Activated T-helper 9 cell treated with anti-CD3 and anti-CD28 coated beads, Interleukin-2, amount 50 U/mL, for 16 hours (primary cell): ENCODE measurements around the gene RPH3AL.

Source experiments
- DNase-seq: peaks from one replicate; pipeline ENCODE4 v3.0.0-alpha.2; 2020; ENCODE audit warnings: low read depth

RPH3AL gene

DNA sequence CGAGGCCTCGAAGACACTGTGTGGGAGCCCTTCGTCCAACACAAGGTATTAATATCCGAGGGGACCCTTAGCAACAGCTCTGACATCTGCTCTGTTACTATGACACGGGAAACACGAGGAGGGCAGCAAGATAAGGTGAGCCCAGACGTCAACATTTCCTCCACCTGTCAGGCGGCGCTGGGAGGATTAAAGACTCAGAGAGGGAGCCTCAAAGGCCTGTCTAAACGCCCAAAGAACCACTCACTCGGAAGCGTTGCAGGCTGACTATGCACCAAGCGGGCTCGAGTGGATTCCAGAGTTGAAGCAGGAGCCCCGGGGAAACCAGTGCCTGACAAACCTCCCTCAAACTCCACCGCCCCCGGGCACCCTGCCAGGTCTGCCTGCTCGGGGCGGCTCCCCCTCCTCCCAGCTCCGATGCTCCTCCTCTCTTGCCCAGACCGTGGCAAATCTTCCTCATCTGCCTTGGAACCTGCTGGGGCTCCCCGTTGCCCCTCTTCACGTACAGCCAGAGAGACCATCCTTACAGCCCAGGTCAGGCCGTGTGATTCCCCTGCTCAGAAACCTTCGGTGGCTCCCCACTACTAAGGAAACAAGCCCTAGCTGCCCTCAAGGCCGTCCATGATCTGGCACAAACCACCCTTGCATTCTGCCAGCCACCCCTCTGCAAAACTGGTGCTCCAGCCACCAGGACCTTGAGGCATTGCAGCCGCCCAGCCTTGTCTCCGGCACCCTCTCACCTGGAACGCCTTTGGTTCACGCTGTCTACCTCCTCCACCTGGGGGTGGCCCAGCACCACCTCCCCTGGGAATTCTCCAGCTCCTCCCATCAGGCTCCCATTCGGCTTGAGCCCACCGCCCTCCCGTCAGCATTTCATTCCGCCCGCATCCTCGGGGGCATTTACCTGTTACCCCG lies 16.2 kb downstream of the RPH3AL start:
- DNase-seq, result no peak

DNA sequence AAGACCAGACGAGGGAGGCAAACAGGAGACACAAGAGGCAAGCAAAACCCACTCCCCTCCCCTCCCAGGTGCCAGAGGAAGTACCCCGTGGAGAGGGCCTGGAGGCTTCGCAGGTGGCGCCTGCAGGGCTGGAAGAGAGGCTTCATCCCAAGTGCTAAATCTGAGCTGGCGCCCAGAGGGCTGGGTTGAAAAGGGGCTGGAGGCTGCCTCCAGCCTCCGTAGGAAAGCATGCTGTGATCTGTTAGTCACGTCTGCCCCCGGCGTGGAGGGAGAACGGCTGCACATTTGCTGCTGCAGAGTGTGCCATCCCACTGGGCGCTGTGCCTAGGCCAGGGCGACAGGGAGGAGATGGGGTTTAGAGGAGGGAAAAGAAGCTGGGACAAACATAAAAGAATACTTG lies 16.9 kb downstream of the RPH3AL start:
- no peak for DNase-seq

DNA sequence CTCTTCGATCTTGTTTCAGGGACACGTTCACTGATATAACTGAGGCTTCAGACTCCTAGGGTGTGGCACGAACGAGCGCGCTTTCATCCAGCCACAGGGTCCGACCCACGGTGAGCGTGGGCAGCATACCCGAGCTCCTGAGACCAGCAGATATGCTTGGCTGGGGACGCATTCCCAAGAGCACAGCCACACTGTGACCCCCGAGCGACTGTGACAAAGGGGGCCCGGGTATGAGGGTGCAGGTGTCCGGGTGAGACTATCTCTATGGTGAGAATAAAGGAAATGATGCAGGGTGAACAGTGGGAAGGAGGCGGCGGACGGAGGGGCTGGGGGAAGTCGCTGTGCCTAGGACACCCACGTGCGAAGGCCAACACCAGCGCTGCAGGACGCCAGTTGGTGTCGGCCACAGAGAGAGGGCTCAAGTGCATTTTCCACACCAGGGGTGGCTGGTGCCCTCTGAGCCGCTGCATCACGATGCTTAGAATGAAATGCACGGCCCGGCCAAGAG lies 17.6 kb downstream of the RPH3AL start:
- no peak for DNase-seq

DNA sequence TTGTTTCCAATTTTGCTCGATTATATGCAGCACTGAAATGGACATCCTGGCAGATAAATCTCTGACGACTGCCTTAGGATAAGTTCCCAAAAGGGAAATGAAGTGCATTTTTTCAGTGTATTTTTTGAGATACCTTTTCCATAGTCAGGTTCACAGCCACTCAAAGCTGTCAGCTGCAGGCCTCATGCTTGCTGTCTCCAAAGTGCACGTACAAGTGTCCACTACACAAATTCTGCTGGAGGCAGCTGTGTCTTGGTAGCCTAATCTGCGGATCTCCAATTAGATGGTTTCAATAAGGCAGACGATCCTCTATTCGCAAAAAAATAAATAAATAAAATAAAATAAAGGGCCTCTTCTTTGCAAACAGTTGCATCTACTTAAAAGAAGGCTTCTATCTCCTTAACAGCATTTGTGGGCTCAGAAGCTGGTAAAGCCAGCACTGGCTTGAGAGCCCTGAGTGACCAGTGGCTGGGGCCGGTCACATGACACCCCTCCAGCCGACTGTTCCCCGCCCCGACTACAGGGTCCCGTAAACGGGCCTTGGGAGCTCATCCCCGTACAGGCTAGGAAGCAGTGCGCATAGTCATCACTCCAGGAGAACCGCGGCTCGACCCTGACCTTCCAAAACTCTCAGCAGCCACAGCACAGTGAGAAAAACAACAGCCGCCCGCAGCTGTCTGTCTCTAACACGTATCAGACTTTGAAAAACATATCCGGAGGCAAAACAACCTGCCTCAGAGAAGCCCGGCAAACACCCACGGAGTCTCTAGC lies 18.8 kb downstream of the RPH3AL start:
- no peak for DNase-seq

DNA sequence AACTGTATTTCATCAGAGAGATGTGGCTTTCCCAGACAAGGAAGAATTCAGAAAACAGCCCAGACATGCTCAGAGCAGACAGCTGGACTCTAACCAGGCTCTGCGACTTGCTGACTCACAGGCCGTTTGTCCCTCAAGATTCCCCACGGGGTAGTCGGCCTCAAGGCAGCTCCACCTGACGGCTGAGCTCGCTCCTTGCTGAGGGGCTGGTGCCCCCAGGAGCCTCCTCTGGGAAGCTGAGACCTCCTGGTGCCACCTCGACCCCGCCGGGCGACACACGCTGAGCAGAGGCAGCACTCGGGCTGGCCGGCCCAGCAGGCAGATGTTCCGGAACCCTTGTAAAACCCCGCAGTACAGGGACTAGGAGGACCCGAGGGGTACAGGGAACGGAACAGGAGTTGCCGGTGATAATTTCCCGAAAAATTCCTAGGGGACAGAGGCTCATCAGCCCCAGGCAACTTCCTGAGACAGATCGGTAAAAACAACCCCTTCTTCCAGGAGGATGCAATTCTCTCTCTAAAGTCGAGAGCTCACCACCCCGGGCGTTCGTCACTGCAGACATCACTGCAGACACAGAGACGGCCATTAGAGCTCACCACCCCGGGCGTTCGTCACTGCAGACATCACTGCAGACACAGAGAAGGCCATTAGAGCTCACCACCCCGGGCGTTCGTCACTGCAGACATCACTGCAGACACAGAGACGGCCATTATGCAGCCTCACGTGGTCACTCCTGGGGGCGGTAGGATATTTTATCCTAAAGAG lies 19.9 kb downstream of the RPH3AL start:
- DNase-seq, result no peak

DNA sequence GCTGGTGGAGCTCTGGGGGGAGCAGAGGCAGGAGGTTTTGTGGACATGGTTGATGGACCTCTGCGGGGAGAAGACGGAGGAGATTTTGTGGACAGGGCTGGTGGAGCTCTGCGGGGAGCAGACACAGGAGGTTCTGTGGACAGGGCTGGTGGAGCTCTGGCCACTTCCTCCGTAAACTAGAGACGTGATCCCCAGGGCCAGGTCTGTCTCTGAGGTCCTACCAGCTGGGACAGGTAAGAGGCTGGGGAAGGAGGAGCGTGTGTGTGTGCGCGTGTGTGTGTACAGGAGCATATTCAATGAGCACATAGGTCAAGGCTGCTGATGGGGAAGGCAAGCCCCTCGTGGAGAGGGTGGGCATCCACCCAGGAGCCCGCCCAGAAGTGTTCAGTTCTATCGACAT lies 20.6 kb downstream of the RPH3AL start:
- no peak for DNase-seq

DNA sequence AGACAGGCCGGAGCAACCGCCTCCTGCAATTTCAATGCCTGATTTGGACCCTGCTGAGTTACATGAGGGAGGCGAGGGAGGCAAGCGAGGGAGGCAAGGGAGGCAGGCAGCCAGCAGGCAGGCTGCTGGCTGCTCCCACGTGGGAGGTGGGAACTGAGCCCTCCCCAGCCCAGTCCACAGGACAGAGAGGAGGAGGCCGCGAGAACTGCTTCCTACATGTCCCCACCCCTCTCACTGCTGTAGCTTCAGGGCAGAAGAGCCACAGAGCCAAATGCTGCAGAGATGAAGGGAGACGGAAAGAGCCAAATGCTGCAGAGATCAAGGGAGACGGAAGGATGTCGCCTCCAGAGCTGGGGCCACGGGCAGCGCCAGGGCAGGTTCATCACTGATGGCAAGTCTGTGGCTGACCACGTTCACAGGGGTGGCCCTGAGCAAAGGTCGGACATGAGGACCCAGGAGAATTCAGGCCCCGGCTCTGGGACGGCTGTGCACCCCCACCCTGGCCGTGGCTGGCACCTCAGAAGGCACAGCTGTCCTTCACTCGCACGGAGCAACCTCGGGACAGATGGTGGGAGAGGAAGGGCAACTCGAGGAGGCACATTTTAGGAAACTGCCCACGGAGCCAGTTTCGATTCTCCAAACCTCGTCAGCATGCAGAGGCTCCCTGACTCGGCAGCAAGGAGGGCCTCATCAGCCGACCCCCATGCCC lies 21.5 kb downstream of the RPH3AL start:
- DNase-seq, result no peak

DNA sequence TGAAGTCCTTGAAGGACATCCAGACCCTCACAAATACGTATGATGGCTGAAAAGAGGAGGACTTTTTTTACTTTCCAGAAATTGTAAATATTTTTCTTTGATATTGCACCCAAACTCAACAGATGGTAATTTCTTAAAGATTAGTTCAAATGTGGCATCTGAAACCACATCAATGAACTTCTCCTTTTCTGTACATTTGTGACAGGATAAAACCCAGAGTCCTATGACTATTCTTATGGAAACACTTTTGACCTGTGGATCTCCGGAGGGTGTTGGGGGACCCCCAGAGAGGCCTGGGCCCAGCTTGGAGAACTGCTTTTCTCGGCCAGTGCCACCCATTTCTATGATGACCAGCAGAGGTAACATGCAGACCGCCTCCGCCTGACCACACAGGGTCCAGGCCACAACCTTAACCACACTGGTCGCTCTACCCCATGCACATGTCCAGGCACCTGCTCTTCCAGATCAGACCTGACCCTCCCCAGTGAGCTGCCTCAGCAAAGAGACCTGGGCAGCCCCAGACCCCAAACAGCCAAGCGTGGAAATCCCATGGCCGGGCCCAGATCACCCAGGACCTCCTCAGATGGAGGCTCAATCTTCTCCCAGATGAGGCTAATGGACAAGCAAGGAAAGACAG lies 22.7 kb downstream of the RPH3AL start:
- DNase-seq, result no peak

DNA sequence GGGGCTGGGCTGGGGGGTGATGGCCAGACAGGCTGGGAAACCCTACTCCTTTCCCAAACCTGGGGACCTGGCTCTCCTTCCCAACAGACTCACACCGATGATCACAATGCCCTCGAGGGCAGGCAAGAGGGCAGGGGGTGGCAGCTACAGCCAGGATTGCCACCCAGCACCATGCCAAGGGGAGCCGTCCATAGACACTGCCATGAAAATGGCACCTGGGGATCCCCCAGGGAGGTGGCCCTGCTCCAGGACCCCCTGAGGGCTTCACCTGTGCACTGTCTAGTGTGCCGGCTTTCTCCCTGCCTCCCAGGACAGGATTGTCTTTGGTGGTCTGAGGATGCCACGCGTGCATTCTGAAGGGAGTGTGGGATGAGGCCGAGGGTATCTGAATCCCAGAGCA lies 24.6 kb downstream of the RPH3AL start:
- DNase-seq, result no peak

DNA sequence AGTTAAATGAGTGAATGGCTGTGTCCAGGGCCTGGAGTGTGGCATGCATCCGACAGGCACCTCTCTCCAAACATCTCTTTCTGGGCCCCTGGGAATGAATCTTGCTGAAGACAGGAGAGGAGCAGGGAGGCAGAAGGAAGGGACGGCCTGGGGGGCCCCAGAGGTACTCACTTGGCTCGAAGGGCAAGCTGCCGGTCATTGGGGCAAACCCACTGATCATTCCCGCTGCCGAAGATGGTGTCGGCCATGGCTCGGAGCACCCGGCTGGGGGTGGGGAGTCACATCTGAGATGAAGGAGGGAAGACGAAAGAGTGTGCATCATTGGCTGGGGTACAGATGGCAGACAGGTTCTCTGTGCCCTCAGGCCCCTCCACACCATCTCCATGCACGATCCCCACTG lies 25.3 kb downstream of the RPH3AL start:
- no peak for DNase-seq

DNA sequence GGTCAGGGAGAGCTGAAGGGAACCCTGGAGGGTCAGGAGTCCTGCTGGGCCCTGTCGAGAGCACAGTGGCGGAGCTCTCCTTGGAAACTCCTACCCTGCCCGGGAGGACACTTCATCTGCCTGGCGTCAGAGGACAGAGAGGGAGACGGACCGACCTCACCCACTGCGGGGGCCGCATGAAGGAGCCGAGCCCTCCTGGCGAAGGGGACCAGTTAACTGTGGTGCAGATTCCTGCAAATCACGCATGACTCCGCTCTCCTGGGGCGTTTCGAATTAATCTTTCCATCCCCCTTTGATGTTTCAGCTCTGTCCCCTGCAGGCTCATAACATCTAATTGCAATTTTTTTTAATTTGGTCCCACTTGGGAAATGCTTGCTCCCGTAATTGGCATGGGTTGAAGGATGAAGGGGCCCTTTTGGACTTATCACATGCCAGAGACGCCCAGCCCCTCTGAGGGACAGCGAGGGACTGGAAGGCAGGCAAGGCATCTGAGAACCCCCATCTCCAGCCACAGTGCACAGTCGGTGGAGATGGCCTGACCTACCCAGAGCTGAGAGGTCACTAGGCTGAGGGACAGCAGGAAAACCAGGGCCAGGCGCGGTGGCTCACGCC lies 26.5 kb downstream of the RPH3AL start:
- DNase-seq, result no peak

DNA sequence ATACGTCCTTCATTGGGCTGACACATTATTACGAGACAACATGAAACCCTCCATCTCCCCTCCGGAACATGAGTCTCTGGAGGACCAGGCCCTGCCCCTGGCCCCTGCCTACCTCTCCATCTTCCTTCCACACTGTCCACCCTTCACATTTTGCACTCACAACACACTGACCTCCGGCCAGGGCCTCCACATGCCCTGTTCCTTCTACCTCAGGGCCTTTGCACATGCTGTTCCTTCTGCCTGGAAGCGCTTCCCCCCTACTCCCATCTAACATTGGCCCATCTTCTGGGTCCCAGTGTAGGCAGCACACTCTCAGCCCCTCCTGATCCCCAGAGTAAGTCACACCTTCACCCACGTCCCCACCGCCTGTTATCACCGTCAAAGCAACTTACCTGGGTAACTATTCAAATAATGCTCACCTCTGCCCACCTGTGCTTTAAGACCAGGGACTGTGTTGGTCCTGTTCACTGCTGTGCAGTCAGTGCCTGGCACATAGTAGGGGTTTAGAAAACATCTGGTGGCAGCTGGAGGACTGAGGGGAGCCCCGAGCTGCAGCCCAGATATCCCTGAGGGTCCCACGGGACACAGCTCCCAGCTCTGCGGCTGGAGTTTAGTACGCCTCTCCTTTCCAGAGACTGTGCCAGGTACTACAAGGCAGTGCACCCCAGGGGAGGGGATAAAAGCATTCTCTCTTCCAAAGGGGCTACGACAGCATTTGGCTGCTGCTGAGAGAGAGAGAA lies 27.2 kb downstream of the RPH3AL start:
- DNase-seq, result no peak

DNA sequence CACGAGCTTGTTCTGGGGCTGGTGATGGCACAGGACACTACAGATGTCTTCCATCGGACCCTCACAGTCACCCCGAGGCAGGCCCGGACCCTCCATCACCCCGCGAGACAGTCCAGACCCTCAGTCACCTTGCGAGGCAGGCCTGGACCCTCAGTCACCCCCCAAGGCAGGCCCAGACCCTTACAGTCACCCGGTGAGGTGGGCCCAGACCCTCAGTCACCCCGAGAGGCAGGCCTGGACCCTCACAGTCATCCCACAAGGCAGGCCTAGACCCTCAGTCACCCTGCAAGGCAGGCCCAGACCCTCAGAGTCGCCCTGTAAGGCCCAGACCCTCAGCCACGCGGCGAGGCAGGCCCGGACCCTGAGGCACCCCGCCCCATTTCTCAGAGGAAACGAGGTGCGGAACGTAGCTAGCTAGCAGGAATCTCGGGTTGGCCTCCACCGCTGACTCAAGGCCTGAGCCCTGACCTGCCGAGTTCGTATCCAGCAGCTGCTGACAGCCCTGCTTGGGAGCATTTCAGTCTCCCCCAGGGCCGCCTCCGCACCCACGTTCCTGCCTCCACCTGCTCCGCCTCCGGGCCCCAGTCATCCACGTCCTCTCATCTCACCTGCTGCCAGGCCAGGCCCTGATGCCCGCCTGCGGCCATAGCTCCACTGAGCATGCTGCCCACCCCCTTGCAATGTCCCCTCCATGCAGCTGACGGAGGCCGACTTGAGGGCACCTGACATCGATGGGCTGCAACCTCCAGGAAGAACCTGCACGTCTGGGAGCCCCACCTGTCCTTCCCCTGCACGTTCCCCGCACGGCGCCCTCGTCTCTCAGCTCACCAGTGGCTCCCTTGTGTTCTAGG lies 28.7 kb downstream of the RPH3AL start:
- no peak for DNase-seq

DNA sequence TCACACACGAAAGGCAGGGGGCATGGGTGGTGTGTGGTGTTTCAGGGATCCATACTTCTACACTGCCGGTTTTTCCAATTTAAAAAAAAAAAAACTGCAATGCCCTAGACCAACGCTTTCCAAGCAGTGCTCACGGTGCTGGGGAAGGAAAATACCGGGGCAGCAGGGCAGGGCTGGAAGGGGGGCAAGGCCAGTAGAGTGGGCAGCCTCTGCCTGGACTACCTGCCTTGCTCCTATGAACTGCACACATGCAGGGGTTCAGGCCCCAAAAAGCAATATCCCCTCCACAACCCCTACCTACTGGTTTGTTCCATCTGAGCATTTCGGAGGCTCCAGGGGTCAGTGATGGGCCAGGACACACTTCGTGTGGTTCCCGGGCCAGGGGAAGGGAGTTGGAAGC lies 29.4 kb downstream of the RPH3AL start:
- DNase-seq, result no peak

DNA sequence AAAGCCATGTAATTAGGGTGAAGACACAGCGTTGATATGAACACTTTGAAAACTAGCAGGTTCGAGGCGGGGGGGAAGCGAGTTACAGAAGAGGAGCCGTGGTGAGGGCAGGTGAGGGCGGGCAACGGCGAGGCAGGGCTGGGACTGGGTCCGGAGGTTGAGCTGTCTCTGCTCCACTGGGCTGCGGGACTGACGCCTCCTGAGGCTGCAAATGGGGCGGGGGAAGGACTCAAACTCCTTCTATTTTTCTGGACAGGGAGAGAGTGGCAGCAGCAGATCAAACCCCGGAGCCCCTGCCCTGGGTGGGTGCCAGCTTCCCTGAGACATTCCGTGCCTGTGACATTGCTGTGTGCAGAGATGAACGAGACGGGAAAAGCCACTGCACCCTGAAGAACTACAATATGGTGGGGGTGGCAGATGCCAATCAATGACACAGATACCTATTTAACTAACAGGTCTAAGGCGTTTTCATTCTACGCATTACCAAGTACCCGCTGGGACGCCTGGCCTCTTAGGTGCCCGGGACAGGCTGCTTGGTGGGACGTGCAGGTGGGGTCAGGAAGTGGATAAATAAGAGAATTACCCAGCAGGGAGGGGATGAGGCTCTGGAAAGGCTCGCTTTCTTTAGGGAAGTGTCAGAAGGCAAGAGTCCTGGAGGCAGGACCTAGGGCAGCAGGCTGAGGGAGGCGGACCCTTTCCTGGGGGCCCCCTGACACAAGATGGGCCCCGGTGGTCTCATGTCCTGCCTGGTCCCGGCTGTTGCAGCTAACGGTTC lies 30.4 kb downstream of the RPH3AL start:
- no peak for DNase-seq

DNA sequence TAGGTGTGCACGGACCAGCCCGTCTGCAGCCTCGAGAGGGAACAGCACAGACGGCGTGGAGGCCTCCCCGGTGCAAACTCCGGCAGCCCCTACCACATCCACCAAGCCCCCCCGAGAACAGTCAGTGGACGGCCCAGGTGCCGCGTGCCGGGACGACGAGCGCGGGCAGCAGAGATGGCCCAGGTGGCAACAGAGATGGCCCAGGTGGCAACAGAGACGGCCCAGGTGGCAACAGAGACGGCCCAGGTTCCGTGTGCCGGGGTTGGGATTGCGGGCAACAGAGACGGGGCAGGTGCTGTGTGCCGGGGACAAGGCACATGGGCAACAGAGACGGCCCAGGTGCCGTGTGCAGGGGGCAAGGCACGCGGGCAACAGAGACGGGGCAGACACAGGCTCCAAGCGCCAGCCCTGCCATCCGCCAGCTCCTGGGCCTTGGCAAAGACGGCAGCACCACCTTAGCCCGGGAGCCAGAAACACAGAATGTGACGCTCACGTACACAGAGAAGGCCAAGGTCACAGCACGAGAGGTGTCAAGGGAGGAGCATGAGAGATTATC lies 31.1 kb downstream of the RPH3AL start:
- no peak for DNase-seq

DNA sequence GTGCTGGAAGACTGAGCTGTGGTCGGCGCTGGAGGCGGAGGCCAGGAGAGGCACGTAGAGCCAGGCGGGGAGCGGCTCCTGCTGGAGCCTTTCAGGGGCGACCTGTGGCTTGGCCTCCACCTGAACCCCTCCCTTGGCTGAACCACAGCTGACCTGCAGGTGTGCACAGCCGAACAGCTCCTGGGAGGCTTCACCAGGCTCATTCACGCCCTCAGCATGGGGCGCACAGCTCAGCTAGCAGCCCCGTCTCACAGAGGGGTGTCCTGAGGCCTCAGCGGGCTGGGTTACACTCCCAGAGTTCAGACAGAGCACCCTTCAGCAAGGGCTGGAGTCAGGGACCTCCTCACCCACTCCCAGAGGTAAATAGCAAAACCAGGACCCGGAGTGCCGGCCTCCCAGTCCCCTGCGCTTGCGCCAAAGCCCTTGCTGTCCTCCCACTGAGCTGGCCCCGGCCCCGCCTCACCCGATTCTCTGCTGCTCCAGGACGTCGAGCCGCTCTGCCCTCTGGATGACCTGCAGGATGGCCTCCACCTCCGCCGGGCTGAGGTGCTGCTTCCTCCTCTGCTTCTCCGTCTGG lies 31.7 kb downstream of the RPH3AL start:
- DNase-seq, result no peak

DNA sequence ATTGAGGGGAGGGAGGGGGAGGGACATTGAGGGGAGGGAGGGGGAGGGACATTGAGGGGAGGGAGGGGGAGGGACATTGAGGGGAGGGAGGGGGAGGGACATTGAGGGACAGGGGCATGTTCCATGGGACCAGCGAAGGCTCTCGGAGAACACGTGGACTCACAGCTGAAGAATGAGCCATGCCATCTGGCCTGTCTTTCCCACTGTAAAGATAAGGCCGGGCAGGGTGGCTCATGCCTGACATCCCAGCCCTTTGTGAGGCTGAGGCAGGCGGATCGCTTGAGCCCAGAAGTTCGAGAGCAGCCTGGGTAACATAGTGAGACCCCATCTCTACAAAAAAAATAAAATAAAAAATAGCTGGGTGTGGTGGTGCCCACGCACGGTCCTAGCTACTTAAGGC lies 32.5 kb downstream of the RPH3AL start:
- DNase-seq, result no peak
